Activated CD4-positive, CD25-positive, alpha-beta regulatory T cell (primary cell): Measurements from ENCODE around the gene ABRACL.
"Not testable (repeated sequence)": the region's sequence is repeated elsewhere in the genome, so short reads cannot be mapped to it uniquely, and the experiment has no call there.

Experiments
- DNase-seq, 4 experiments: peaks; one replicate each; lab custom pipeline; 2025; lab: John Stamatoyannopoulos, UW

Gene ABRACL

GRCh38 chr6:139028658-139029469 lies at the start of gene ABRACL:
Gene ABRACL (plus strand): TSS chr6:139028745. CDS start chr6:139034161, 5,416 bp downstream.
- peak; percentile 43 to 52 (median 47) for DNase-seq

GRCh38 chr6:138979365-138979764 lies 49.2 kb upstream of the ABRACL start:
- no peak for DNase-seq

- DNase-seq: no peak
Measured at GRCh38 chr6:138979813-138980668, 48.5 kb upstream of the ABRACL start.

- DNase-seq: no peak
Measured at GRCh38 chr6:138981416-138981815, 47.1 kb upstream of the ABRACL start.

- DNase-seq: no peak
Measured at GRCh38 chr6:138986578-138986977, 42.0 kb upstream of the ABRACL start.

- DNase-seq: peak in 2 of 4 experiments; percentile 6 to 18
Measured at GRCh38 chr6:138987080-138987642, 41.4 kb upstream of the ABRACL start.

GRCh38 chr6:138987643-138988468 lies 40.7 kb upstream of the ABRACL start, which contains the start of gene REPS1:
Gene REPS1 (minus strand): TSS chr6:138988253. CDS start chr6:138987682, 571 bp downstream.
- peak; percentile 83 to 90 (median 86) for DNase-seq

GRCh38 chr6:138988469-138988834 lies 40.1 kb upstream of the ABRACL start:
- no peak for DNase-seq

- no peak for DNase-seq
Measured at GRCh38 chr6:138989098-138989983, 39.2 kb upstream of the ABRACL start.

GRCh38 chr6:138991206-138991605 lies 37.3 kb upstream of the ABRACL start:
- DNase-seq: no peak

- not testable (repeated sequence) for DNase-seq
Measured at GRCh38 chr6:138992965-138993364, 35.6 kb upstream of the ABRACL start.

GRCh38 chr6:138993410-138993809 lies 35.1 kb upstream of the ABRACL start:
- DNase-seq: not testable (repeated sequence)

GRCh38 chr6:138996524-138996923 lies 32.0 kb upstream of the ABRACL start:
- DNase-seq: no peak

- DNase-seq: no peak
Measured at GRCh38 chr6:138997136-138997535, 31.4 kb upstream of the ABRACL start.

- DNase-seq: no peak
Measured at GRCh38 chr6:138999949-139000725, 28.4 kb upstream of the ABRACL start.

- no peak for DNase-seq
Measured at GRCh38 chr6:139003751-139004150, 24.8 kb upstream of the ABRACL start.

- DNase-seq: no peak
Measured at GRCh38 chr6:139006477-139006876, 22.1 kb upstream of the ABRACL start.

GRCh38 chr6:139007428-139007827 lies 21.1 kb upstream of the ABRACL start:
- DNase-seq: no peak

- DNase-seq: no peak
Measured at GRCh38 chr6:139008117-139008516, 20.4 kb upstream of the ABRACL start.

GRCh38 chr6:139010674-139011073 lies 17.9 kb upstream of the ABRACL start:
- no peak for DNase-seq
